ENCODE data around the gene METTL1.

GRCh38 chr12:57797933-57798332 is 26.0 kb upstream of the METTL1 start:
- TF ChIP-seq, protein P1, sequence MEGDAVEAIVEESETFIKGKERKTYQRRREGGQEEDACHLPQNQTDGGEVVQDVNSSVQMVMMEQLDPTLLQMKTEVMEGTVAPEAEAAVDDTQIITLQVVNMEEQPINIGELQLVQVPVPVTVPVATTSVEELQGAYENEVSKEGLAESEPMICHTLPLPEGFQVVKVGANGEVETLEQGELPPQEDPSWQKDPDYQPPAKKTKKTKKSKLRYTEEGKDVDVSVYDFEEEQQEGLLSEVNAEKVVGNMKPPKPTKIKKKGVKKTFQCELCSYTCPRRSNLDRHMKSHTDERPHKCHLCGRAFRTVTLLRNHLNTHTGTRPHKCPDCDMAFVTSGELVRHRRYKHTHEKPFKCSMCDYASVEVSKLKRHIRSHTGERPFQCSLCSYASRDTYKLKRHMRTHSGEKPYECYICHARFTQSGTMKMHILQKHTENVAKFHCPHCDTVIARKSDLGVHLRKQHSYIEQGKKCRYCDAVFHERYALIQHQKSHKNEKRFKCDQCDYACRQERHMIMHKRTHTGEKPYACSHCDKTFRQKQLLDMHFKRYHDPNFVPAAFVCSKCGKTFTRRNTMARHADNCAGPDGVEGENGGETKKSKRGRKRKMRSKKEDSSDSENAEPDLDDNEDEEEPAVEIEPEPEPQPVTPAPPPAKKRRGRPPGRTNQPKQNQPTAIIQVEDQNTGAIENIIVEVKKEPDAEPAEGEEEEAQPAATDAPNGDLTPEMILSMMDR (IDR thresholded peaks at IDR 0.05): no peak
- TF ChIP-seq POLR2A (IDR thresholded peaks at IDR 0.05) (no peak), EP300 (IDR thresholded peaks at IDR 0.05) (no peak)

Measured in ovary (tissue), 3 donors.